NCI-H2227 treated with DMSO at 0.1 percent for 48 hours (cell line): Measurements from ENCODE around the gene RETREG1.
A peak's percentile ranks its signal among the peaks of the same experiment; 100 is the strongest.

Experiments
- DNase-seq: peaks from one replicate; lab custom pipeline; 2025; lab: John Stamatoyannopoulos, UW

Gene RETREG1

GRCh38 chr5:16528382-16529110 is 88.3 kb downstream of the RETREG1 start:
- no peak for DNase-seq

- no peak for DNase-seq
Observed at GRCh38 chr5:16525651-16526050, 91.1 kb downstream of the RETREG1 start.

GRCh38 chr5:16524286-16524685 is 92.5 kb downstream of the RETREG1 start:
- no peak for DNase-seq

- no peak for DNase-seq
Observed at GRCh38 chr5:16521521-16522483, 95.0 kb downstream of the RETREG1 start.

- DNase-seq: no peak
Observed at GRCh38 chr5:16520841-16521240, 96.0 kb downstream of the RETREG1 start.

- DNase-seq: no peak
Observed at GRCh38 chr5:16519435-16519834, 97.4 kb downstream of the RETREG1 start.

- no peak for DNase-seq
Observed at GRCh38 chr5:16518606-16519005, 98.2 kb downstream of the RETREG1 start.

GRCh38 chr5:16515532-16515931 is 101.3 kb downstream of the RETREG1 start:
- DNase-seq: no peak

GRCh38 chr5:16510098-16510497 is 106.7 kb downstream of the RETREG1 start:
- DNase-seq: no peak

- DNase-seq: no peak
Observed at GRCh38 chr5:16508730-16509531, 107.9 kb downstream of the RETREG1 start.

- DNase-seq: no peak
Observed at GRCh38 chr5:16507716-16508115, 109.1 kb downstream of the RETREG1 start.

GRCh38 chr5:16505904-16506303 is 110.9 kb downstream of the RETREG1 start:
- no peak for DNase-seq

GRCh38 chr5:16505140-16505891 is 111.5 kb downstream of the RETREG1 start:
- DNase-seq: no peak

GRCh38 chr5:16504571-16504970 is 112.2 kb downstream of the RETREG1 start:
- DNase-seq: no peak

- DNase-seq: no peak
Observed at GRCh38 chr5:16502866-16503265, 113.9 kb downstream of the RETREG1 start.

- no peak for DNase-seq
Observed at GRCh38 chr5:16500024-16500423, 116.8 kb downstream of the RETREG1 start.

GRCh38 chr5:16497546-16497945 is 119.3 kb downstream of the RETREG1 start:
- no peak for DNase-seq

- DNase-seq: no peak
Observed at GRCh38 chr5:16493261-16493660, 123.5 kb downstream of the RETREG1 start.

- DNase-seq: no peak
Observed at GRCh38 chr5:16492398-16493140, 124.2 kb downstream of the RETREG1 start.

- DNase-seq: no peak
Observed at GRCh38 chr5:16490911-16491310, 125.9 kb downstream of the RETREG1 start.

GRCh38 chr5:16489322-16489791 is 127.4 kb downstream of the RETREG1 start:
- peak; percentile 48 for DNase-seq
